HepG2 (cell line): ENCODE results near the gene TOE1. TPM values are rescaled to one million over a fixed set of nuclear protein-coding genes. Genes with fewer than 3 reads are reported as not detected.

Experiments used
- ATF3 ChIP-seq: sonication (generic); formaldehyde crosslinking; IDR thresholded peaks from 2 replicates; pipeline ENCODE4 v1.4.0; 2020; ENCODE audit warnings: missing genetic modification reagents
- CCDC6 ChIP-seq: sonication (generic); formaldehyde crosslinking; IDR thresholded peaks from 2 replicates; pipeline ENCODE4 v1.8.1; 2022; ENCODE audit warnings: mild to moderate bottlenecking, missing genetic modification reagents, moderate library complexity
- DNMT1 ChIP-seq: sonication (generic); formaldehyde crosslinking; IDR thresholded peaks from 2 replicates; pipeline ENCODE4 v1.5.1; 2020; ENCODE audit warnings: mild to moderate bottlenecking, missing genetic modification reagents
- GATAD1 ChIP-seq: IDR thresholded peaks from 2 replicates; pipeline ENCODE4 v1.6.1; 2016; ENCODE audit warnings: missing genetic modification reagents, missing compliant biosample characterization
- LRRFIP1 ChIP-seq: sonication (generic); formaldehyde crosslinking; conservative IDR thresholded peaks from 2 replicates; pipeline ENCODE4 v1.4.0; 2020; ENCODE audit warnings: missing genetic modification reagents
- MXD4 ChIP-seq: IDR thresholded peaks from 2 replicates; pipeline ENCODE4 v1.6.1; 2016; ENCODE audit warnings: mild to moderate bottlenecking, missing biosample characterization, missing genetic modification reagents
- SIX1 ChIP-seq: sonication (generic); formaldehyde crosslinking; IDR thresholded peaks from 2 replicates; pipeline ENCODE4 v1.4.0; 2020; ENCODE audit warnings: missing genetic modification reagents, borderline replicate concordance
- ZIK1 ChIP-seq: sonication (generic); formaldehyde crosslinking; IDR thresholded peaks from 2 replicates; pipeline ENCODE4 v1.5.0; 2020; ENCODE audit warnings: mild to moderate bottlenecking, low read depth, missing genetic modification reagents, borderline replicate concordance
- ZNF160 ChIP-seq: sonication (generic); formaldehyde crosslinking; IDR thresholded peaks from 2 replicates; pipeline ENCODE4 v1.8.0; 2022; ENCODE audit warnings: mild to moderate bottlenecking, inconsistent platforms, missing genetic modification reagents
- ZNF24 ChIP-seq: fragments of 450-650 bp; IDR thresholded peaks from 2 replicates; pipeline ENCODE4 v1.6.1; 2017; ENCODE audit warnings: antibody characterized with exemption, mild to moderate bottlenecking
- ZNF296 ChIP-seq: sonication (generic); formaldehyde crosslinking; conservative IDR thresholded peaks from 2 replicates; pipeline ENCODE4 v1.5.0; 2020; ENCODE audit warnings: mild to moderate bottlenecking, missing genetic modification reagents
- ZNF329 ChIP-seq: sonication (generic); formaldehyde crosslinking; IDR thresholded peaks from 2 replicates; pipeline ENCODE4 v1.9.0; 2021; ENCODE audit warnings: low read depth, mild to moderate bottlenecking, missing genetic modification reagents
- ZNF576 ChIP-seq: sonication (generic); formaldehyde crosslinking; IDR thresholded peaks from 2 replicates; pipeline ENCODE4 v1.4.0; 2020; ENCODE audit warnings: mild to moderate bottlenecking, missing genetic modification reagents
- polyA plus RNA-seq, 8 experiments: library from polyadenylated mRNA; depleted of rRNA in 3 of 8; stranded (reverse) in 7 of 8; unstranded in 1 of 8; fragments of >200 nt; fragmentation: Illumina TruSeq in 4 of 8; extraction: Trizol in 4 of 8; gene quantifications; 2 replicates each; pipeline versions ENCODE4 v1.2.1 to v1.2.3, GENCODE V29; 2011 to 2016; ENCODE audit warnings: low read depth in 4 of 8, missing spikeins in 1 of 8, mixed read lengths in 1 of 8; ENCODE audit not compliant: insufficient read depth in 1 of 8
- total RNA-seq, 5 experiments: library from RNA; depleted of rRNA; stranded (reverse); fragments of >200 nt; fragmentation: Illumina TruSeq; extraction: Trizol; gene quantifications; 2 replicates each; pipeline ENCODE4 v1.2.3, GENCODE V29; 2016; ENCODE audit warnings: low read depth in 1 of 5
- TF ChIP-seq, protein P1 (sequence below): sonication (generic); formaldehyde crosslinking; conservative IDR thresholded peaks from 2 replicates; pipeline ENCODE4 v1.4.0; 2020; ENCODE audit warnings: mild to moderate bottlenecking, missing genetic modification reagents, moderate library complexity
- TF ChIP-seq, protein P2 (sequence below): sonication (generic); formaldehyde crosslinking; IDR thresholded peaks from 2 replicates; pipeline ENCODE4 v1.8.1; 2023; ENCODE audit warnings: mild to moderate bottlenecking, inconsistent platforms, moderate library complexity, missing genetic modification reagents, borderline replicate concordance
- TF ChIP-seq, protein P3 (sequence below): sonication (generic); formaldehyde crosslinking; IDR thresholded peaks from 2 replicates; pipeline ENCODE4 v1.4.0; 2020; ENCODE audit warnings: low read depth, mild to moderate bottlenecking, missing genetic modification reagents

TOE1 gene
- total and polyA plus RNA-seq, 2 of the 13 experiments (the other 11 are each of a cell fraction or from before 2014, with no cell fraction given), result 14.1 to 19.0 TPM

- TF ChIP-seq, protein P1, sequence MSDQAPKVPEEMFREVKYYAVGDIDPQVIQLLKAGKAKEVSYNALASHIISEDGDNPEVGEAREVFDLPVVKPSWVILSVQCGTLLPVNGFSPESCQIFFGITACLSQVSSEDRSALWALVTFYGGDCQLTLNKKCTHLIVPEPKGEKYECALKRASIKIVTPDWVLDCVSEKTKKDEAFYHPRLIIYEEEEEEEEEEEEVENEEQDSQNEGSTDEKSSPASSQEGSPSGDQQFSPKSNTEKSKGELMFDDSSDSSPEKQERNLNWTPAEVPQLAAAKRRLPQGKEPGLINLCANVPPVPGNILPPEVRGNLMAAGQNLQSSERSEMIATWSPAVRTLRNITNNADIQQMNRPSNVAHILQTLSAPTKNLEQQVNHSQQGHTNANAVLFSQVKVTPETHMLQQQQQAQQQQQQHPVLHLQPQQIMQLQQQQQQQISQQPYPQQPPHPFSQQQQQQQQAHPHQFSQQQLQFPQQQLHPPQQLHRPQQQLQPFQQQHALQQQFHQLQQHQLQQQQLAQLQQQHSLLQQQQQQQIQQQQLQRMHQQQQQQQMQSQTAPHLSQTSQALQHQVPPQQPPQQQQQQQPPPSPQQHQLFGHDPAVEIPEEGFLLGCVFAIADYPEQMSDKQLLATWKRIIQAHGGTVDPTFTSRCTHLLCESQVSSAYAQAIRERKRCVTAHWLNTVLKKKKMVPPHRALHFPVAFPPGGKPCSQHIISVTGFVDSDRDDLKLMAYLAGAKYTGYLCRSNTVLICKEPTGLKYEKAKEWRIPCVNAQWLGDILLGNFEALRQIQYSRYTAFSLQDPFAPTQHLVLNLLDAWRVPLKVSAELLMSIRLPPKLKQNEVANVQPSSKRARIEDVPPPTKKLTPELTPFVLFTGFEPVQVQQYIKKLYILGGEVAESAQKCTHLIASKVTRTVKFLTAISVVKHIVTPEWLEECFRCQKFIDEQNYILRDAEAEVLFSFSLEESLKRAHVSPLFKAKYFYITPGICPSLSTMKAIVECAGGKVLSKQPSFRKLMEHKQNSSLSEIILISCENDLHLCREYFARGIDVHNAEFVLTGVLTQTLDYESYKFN (CRISPR knock-in tag), result peak; percentile 51; the same call in 1 of the 2 replicates
- TF ChIP-seq DNMT1 (CRISPR knock-in tag) (0 out of 2 replicates have a peak, but pooled peaks have one; percentile 77), LRRFIP1 (CRISPR knock-in tag) (no peak), SIX1 (no peak), ZNF329 (CRISPR knock-in tag) (no peak), ZNF576 (CRISPR knock-in tag) (peak; percentile 38; the same call in 1 of the 2 replicates), ZNF160 (CRISPR knock-in tag) (no peak; the same call in 1 of the 2 replicates), GATAD1 (CRISPR knock-in tag) (peak; percentile 82; the same call in 1 of the 2 replicates), ZNF296 (CRISPR knock-in tag) (no peak), ZNF24 (no peak), CCDC6 (peak; percentile 91), ATF3 (CRISPR knock-in tag) (no peak), ZIK1 (CRISPR knock-in tag) (no peak), MXD4 (CRISPR knock-in tag) (peak; percentile 14; the same call in 1 of the 2 replicates)
- TF ChIP-seq, protein P2, sequence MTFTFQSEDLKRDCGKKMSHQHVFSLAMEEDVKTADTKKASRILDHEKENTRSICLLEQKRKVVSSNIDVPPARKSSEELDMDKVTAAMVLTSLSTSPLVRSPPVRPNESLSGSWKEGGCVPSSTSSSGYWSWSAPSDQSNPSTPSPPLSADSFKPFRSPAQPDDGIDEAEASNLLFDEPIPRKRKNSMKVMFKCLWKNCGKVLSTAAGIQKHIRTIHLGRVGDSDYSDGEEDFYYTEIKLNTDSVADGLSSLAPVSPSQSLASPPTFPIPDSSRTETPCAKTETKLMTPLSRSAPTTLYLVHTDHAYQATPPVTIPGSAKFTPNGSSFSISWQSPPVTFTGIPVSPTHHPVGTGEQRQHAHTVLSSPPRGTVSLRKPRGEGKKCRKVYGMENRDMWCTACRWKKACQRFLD (CRISPR knock-in tag), result peak; percentile 89
- TF ChIP-seq, protein P3, sequence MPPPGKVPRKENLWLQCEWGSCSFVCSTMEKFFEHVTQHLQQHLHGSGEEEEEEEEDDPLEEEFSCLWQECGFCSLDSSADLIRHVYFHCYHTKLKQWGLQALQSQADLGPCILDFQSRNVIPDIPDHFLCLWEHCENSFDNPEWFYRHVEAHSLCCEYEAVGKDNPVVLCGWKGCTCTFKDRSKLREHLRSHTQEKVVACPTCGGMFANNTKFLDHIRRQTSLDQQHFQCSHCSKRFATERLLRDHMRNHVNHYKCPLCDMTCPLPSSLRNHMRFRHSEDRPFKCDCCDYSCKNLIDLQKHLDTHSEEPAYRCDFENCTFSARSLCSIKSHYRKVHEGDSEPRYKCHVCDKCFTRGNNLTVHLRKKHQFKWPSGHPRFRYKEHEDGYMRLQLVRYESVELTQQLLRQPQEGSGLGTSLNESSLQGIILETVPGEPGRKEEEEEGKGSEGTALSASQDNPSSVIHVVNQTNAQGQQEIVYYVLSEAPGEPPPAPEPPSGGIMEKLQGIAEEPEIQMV (CRISPR knock-in tag), result peak; percentile 59; the same call in 1 of the 2 replicates
These were observed at the start of gene TOE1, which contains the start of gene MUTYH (continued) for GRCh38 chr1:45339789-45340558.
